Endothelial cell (in vitro differentiated cells): ENCODE data around the gene CHPF2. TPM values are rescaled to one million over a fixed set of nuclear protein-coding genes. Genes with fewer than 3 reads are reported as not detected.

Experiments used
- DNase-seq: peaks from one replicate; pipeline ENCODE4 v3.0.0; 2021; ENCODE audit warnings: low spot score
- H3K27ac Mint-ChIP-seq: one replicate; pipeline ENCODE4 v1.8.0; 2021; ENCODE audit warnings: mixed read lengths, inconsistent platforms; ENCODE audit not compliant: unreplicated experiment
- H3K27me3 Mint-ChIP-seq: one replicate; pipeline ENCODE4 v1.8.0; 2021; ENCODE audit warnings: mild to moderate bottlenecking, moderate library complexity, mixed read lengths, inconsistent platforms; ENCODE audit not compliant: unreplicated experiment
- H3K36me3 Mint-ChIP-seq: one replicate; pipeline ENCODE4 v1.8.0; 2021; ENCODE audit warnings: mild to moderate bottlenecking, low read depth, mixed read lengths, inconsistent platforms; ENCODE audit not compliant: unreplicated experiment
- H3K4me1 Mint-ChIP-seq: one replicate; pipeline ENCODE4 v1.8.0; 2021; ENCODE audit warnings: mild to moderate bottlenecking, mixed read lengths, inconsistent platforms; ENCODE audit not compliant: unreplicated experiment
- H3K4me3 Mint-ChIP-seq: one replicate; pipeline ENCODE4 v1.8.0; 2021; ENCODE audit warnings: mild to moderate bottlenecking, mixed read lengths, inconsistent platforms; ENCODE audit not compliant: unreplicated experiment
- H3K9me3 Mint-ChIP-seq: one replicate; pipeline ENCODE4 v1.8.0; 2021; ENCODE audit warnings: mixed read lengths, inconsistent platforms; ENCODE audit not compliant: unreplicated experiment
- total RNA-seq: library from RNA; stranded (reverse); fragmentation: NEBNext Ultra II Directional; extraction: Animal tissue kit (Norgen Biotek cat#: 25700); gene quantifications from one replicate; pipeline ENCODE4 v1.2.1, GENCODE V29; 2021; ENCODE audit not compliant: unreplicated experiment
- TF ChIP-seq, protein P1 (sequence below): fragments of 200-600 bp; sonication (generic); IDR thresholded peaks from one replicate; pipeline ENCODE4 v1.5.0; 2021; ENCODE audit warnings: antibody characterized with exemption; ENCODE audit not compliant: unreplicated experiment

CHPF2 gene
- total RNA-seq, 1 donor from 2014 or later = 55.4 TPM

DNA sequence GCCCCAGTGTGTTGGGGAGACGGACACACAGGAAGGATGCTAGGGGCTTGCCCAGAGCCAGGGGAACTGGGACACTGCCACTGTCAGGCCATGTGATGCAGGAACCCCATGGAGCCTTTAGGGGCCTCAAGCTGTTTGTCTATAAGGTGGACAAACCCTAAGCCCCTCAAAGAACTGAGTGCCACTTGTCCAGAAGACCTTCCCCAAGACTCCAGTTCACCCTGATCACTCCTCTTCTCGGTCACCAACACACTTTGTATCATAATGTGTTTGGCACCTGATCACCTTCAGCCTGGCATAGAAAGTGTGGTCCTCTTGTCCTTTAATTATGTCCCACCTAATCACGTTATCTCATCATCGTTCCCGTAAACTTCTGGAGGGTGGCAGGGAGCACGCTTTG lies 22.7 kb upstream of the CHPF2 start:
- Mint-ChIP-seq H3K27me3 (peaks cover 7% of the 10 kb centered on the region), H3K27ac (peak overlapping the region; percentile 55), H3K9me3 (no peaks in the 10 kb centered on the region), H3K4me3 (peak overlapping the region; percentile 2), H3K4me1 (no peaks in the 10 kb centered on the region), H3K36me3 (peaks cover 26% of the 10 kb centered on the region)
- TF ChIP-seq, protein P1, sequence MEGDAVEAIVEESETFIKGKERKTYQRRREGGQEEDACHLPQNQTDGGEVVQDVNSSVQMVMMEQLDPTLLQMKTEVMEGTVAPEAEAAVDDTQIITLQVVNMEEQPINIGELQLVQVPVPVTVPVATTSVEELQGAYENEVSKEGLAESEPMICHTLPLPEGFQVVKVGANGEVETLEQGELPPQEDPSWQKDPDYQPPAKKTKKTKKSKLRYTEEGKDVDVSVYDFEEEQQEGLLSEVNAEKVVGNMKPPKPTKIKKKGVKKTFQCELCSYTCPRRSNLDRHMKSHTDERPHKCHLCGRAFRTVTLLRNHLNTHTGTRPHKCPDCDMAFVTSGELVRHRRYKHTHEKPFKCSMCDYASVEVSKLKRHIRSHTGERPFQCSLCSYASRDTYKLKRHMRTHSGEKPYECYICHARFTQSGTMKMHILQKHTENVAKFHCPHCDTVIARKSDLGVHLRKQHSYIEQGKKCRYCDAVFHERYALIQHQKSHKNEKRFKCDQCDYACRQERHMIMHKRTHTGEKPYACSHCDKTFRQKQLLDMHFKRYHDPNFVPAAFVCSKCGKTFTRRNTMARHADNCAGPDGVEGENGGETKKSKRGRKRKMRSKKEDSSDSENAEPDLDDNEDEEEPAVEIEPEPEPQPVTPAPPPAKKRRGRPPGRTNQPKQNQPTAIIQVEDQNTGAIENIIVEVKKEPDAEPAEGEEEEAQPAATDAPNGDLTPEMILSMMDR = no peak
- DNase-seq = no peak

DNA sequence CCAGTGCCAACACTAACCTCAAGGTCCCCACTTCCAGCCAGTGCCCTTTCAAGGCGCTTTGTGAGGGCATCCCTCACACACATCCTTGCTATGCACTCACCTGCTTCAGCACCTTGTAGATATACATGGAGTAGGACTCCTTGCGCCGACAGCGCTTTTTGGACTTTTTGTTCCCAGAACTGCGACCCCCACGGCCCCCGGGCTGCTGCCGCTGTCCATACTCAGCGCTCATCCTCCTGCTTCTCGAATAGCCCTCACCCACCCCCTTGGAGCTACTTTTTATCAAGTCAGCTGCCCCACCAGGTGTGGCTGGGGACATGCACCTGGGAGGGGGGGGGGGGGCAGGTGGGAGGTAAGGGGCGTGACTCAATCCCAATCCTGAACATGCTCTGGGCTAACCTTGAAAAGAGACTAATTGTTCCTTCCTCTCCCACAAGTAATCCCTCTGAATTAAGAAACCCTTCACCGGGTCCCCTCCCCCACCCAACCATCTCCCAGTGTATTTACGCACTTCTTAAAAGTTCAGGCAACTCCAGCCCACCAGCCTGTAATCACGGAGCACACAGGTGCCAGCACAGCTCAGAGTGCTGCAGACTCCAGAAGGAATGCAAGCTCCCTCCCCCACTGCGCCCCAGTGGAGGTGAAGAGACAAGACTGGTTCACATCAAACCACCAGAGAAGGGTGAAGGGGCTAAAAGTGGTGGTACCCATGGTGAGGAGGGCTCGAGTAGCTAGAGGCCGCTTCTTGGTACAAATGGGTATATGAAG lies 22.0 kb upstream of the CHPF2 start, which contains the start of gene H2BK1:
H2BK1 (minus strand) TSS at position 402 of the 768 bp plus-strand sequence; CDS start at position 232, 170 bp downstream.
- Mint-ChIP-seq H3K4me1 (no peaks in the 10 kb centered on the region), H3K4me3 (peak within 1 kb of the TSS; percentile 2), H3K36me3 (peaks cover 31% of the 10 kb centered on the region), H3K27ac (peak within 1 kb of the TSS; percentile 55), H3K27me3 (peaks cover 5% of the 10 kb centered on the region), H3K9me3 (no peaks in the 10 kb centered on the region)
- TF ChIP-seq, protein P1 = no peak
- DNase-seq = no peak

DNA sequence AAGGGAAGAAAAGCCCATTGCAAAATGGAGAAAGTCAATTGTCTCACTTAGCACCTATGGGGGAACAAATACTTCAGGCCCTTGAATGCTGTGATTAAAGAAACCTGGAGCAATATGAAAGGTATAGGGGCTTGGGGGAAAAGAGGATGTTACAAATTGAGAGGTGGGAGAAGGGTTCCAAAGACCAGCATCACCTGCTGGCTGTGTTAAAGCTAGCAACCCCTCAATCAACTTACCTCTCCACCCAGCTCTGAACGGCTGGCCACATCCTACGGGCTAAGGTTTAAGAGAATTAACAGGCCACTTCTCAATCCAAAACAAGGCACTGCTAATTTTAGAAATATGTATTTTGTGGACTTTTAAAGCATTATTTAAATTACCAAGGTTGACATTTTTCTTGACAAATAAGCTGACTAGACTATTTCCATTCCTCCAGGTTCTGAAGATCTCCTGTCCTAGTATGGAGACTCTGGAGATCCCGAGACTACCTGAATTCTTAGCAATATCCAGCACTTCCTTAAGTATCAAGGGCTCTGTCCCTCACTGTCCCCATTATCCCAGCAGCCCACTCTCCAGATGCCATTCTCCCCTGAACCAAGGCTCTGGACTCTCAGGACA lies 21.0 kb upstream of the CHPF2 start:
- Mint-ChIP-seq H3K27ac (no peak overlapping the region), H3K27me3 (peaks cover 3% of the 10 kb centered on the region), H3K9me3 (no peaks in the 10 kb centered on the region), H3K4me1 (no peaks in the 10 kb centered on the region), H3K4me3 (no peak overlapping the region), H3K36me3 (peaks cover 35% of the 10 kb centered on the region)
- TF ChIP-seq, protein P1 = no peak
- DNase-seq = no peak

DNA sequence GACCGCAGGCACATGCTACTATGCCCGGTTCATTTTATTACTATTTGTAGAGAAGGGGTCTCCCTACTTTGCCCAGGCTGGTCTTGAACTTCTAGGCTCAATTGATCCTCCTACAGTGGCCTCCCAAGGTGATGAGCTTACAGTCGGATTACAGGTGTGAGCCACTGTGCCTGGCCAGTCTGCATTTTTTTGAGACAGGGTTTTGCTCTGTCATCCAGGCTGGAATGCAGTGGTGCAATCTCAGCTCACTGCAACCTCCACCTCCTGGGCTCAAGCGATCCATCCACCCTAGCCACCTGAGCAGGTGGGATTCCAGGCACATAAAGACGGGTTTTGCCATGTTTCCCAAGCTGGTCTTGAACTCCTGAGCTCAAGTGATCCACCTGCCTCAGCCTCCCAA lies 19.7 kb upstream of the CHPF2 start:
- Mint-ChIP-seq H3K27me3 (peaks cover 3% of the 10 kb centered on the region), H3K4me1 (no peaks in the 10 kb centered on the region), H3K36me3 (peaks cover 39% of the 10 kb centered on the region), H3K27ac (no peak overlapping the region), H3K4me3 (no peak overlapping the region), H3K9me3 (no peaks in the 10 kb centered on the region)
- no peak for DNase-seq
- TF ChIP-seq, protein P1 = no peak

DNA sequence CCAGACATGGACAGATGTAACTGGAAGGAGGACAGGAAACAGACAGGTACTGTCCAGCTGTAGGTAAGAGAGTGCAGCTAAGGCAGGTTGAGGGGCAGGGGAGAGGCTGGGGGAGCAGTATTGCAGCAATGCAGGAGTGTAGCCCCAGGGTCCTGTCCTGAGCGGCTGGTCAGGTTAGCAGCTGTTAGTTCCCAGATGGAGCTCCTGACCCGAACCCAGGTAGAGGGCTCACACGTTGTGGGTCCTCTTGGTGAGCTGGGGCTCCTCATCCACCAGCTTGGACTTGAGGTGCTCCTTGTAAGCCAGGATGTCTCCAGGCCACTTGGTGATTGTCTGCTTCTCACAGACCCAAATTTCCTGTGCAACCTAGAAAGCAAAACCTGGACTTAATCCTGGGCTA lies 18.5 kb upstream of the CHPF2 start:
- no peak overlapping the region for H3K4me3 Mint-ChIP-seq
- TF ChIP-seq, protein P1 = no peak
- H3K27me3 Mint-ChIP-seq = peaks cover 1% of the 10 kb centered on the region
- H3K27ac Mint-ChIP-seq = no peak overlapping the region
- no peak for DNase-seq
- peaks cover 51% of the 10 kb centered on the region for H3K36me3 Mint-ChIP-seq
- peaks cover 5% of the 10 kb centered on the region for H3K4me1 Mint-ChIP-seq
- H3K9me3 Mint-ChIP-seq = no peaks in the 10 kb centered on the region
